HG03342 (cell line): ENCODE data around the gene MUCL1.
A peak's percentile ranks its signal among the peaks of the same experiment; 100 is the strongest.
"Not testable (repeated sequence)": the region's sequence is repeated elsewhere in the genome, so short reads cannot be mapped to it uniquely, and the experiment has no call there.

Source experiments
- ATAC-seq: cut with Tn5 transposase; IDR thresholded peaks from one replicate; pipeline ENCODE4 v1.9.1; 2021; ENCODE audit warnings: mild to moderate bottlenecking, moderate library complexity; ENCODE audit not compliant: unreplicated experiment

MUCL1 gene, protein sequence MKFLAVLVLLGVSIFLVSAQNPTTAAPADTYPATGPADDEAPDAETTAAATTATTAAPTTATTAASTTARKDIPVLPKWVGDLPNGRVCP

DNA sequence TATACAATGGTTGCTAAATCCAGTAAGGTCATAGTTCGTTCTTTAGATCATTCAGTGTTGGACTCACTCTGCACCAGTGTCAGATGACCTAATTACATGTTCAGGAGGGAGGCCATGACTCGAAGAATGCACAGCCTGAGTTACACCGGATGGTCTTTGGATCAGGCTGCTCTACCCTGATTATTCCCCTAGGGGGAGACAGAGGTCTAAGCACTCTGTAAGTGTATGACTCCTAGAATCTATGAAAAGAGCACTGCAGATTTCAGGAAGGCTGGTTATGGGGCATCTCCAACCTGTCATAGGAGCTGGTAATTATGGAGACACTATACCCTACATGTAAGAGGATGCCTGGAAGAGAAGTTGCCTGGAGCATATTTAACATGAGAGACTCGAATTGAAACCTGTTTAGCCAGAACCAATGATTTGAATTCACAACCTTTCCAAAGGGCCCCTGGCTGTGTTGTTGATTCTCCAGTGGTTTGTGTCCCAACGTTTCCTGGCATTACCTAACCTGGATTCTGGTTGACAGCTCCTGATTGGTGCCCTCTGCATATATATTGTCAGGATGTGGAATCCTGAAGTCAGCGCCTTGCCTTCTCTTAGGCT lies at the start of gene MUCL1:
Gene MUCL1 (plus strand): TSS at position 584 of the 606 bp plus-strand sequence. CDS start 67 bp downstream, outside the sequence.
- ATAC-seq = peak; percentile 97

DNA sequence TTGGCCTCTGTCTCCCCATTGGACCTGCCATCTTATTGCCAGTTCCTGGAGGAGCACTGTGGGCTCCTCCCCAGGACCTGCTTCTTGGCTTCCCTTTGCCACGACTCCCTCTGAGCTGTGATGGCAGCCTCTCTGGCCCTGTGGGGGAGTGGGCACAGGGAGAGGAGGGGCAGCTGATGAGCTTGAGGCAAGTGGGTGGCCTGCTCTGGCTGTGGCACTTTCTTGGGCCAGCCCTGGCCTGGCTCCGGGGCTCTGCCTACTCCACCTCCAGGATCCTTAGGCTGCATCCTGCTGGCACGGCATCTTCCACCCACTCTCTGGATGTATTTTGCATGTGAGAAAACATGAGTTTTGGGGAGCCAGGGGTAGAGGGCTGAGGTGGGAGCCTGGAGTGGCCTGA lies 32.6 kb upstream of the MUCL1 start:
- ATAC-seq = no peak

DNA sequence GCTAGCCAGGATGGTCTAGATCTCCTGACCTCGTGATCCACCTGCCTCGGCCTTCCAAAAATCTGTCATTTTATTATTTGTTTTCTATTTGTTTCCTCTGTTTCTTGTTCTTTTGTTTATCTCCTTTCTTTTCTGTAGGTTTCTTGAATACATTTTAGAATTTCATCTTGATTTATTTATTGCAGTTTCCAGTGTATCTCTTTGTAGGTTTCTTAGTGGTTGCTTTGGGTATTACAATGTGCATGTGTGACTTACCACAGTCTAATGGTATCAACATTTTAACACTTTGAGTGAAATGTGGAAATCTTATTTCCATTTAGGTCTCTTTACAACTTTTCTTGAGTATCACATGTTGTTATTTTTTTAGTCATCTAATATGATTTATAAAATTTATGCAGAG lies 29.9 kb upstream of the MUCL1 start:
- ATAC-seq = no peak

DNA sequence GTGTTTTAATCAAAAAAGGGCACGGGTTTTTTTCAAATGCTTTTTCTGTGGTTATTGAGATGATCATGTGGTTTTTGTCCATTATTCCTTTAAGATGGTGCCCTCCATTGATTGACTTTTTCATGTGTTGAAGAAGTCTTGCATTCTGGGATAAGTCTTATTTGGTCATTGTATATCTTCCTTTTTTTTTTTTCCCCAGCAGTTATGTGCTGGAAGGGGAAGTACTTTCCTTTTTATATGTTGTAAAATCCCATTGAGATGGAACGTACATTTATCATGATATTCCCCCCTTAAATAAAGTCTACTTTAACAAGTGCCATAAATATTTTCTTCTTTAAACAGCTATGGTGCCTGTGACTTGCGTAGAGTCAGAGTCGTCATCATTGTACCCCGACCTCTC lies 24.8 kb upstream of the MUCL1 start:
- no peak for ATAC-seq

DNA sequence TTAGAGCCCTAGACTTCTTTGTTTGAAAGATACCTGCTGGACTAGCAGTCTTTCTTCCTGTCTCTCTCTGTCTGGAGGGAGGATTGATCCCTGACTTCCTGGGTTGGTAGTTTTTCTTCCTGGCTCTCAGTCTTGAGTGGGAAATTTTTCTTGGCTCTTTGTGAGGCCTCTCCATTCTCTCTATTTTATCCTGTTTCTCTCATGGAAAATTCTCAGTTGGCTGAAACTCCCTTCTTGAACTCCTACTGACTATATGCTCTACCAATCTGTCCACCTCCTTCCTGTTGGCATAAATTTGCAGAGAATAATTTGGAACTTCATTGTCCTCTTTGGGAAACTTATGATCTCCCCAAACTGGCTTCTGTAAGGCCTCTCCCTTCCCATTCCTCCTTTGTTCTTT lies 24.1 kb upstream of the MUCL1 start:
- no peak for ATAC-seq

DNA sequence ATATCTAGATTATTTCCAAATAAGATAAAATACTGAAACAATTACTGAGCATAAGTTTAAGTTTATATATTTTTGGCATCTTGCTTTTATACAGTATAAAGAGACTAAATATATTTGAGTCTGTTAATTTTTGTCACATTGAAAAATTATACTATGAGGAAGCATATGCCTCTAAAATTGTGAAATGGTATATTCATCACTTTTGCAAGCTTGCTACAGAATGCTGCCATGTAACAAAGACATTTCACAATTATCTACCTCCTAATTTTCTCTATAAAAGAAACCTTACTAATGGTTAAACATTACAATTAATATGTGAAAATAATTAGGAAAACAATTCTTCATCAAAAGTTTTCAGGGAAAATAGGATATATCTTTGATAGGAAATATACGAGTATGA lies 22.7 kb upstream of the MUCL1 start:
- no peak for ATAC-seq

DNA sequence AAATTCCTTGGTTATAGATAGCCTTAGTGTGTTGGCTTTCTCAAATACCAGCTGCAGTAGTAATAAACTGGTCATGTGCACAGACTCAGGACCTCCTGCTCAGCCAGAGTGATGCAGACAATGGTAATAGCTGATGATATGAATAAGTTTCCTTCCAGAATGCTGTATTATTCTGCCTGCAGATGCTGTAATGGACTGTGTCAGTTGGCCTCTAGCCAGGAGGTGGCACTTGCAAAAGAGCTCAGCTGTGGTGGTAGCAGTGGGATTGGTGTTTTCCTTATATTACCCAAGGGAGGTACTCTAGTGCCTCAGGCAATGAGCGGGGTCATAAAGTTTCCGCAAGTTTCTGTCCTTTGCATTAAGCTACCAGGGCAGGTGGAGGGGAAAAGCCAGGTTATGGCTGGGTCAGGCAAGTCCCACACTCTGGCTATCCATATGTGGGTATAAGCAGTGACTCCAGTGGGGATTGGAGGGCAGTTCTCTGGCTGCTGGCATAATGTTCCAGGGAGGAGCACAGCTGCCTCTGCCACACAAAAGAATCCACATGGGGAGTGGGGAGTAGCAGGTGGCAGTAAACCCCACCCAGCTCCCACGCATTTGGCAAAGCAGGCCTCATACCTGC lies 14.0 kb upstream of the MUCL1 start:
- ATAC-seq = no peak

DNA sequence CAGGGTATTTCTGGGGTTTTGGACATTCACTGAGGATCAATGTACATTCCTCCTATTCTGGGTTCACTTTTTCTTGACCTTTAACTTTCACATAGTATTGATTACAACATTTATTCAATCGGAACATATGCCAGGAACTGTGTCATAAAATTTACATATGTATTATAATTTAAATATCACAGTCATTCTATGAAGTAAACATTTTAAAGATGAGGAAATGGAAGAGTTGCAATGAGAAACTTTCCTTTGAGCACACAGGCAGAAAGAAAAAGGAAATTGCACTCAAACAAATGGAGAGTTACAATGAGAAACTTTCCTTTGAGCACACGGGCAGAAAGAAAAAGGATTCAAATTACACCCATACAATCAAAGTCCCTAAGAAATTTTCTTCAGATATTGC lies 3.1 kb downstream of the MUCL1 start:
- no peak for ATAC-seq

DNA sequence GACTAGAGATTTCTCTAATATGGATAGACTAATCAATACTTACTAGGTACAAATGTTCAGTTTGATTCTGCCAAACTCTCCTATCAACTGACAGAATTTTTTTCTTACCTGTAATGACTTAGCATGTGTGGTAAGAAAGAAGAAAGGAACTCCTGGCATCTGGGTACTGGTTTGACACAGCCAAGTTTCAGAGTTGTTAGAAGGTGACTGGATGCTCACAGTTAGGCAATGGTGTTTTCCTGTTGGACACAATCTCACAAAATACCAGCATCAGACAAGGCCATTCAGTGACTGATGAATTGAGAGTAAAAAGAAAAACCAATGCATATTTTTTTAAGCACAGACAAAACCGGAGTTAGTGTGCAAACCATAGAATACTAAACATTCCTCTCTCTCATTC lies 4.2 kb downstream of the MUCL1 start:
- ATAC-seq = no peak

DNA sequence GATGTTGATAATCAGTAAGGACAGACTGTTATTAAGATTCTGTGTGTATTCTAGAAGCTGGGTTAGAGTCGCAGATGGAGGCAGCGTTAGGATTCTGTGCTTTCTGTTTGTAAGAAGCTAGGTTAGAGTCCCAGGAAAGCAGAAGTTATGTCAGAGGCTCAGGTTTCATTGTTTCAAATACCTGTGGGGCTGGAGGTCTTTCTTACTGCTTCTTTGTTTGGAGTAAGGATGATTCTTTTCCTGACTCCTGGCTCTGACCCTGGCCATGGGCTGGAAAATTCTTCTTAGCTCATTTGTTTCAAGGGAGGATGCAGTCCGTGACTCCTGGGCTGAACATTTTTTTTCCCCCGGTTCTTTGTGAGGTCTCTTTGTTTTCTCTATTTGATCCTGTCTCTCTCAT lies 5.2 kb downstream of the MUCL1 start:
- no peak for ATAC-seq

DNA sequence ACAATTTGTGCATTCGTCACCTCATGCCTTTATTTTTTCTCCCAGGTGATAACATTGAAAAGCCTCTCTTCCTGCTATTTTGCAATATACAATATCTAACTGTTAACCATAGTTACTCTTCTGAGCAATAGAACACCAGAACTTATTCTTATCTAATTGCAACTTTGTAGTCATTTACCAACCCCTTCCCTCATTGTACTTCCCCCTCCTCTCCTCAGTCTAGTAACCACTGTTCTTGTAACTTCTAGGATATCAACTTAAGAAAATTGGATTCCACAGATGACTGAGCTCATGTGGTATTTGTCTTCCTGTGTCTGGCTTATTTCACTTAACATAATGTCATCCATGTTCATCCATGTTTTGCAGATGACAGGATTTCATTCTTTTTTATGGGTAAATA lies 7.6 kb downstream of the MUCL1 start:
- ATAC-seq = no peak

DNA sequence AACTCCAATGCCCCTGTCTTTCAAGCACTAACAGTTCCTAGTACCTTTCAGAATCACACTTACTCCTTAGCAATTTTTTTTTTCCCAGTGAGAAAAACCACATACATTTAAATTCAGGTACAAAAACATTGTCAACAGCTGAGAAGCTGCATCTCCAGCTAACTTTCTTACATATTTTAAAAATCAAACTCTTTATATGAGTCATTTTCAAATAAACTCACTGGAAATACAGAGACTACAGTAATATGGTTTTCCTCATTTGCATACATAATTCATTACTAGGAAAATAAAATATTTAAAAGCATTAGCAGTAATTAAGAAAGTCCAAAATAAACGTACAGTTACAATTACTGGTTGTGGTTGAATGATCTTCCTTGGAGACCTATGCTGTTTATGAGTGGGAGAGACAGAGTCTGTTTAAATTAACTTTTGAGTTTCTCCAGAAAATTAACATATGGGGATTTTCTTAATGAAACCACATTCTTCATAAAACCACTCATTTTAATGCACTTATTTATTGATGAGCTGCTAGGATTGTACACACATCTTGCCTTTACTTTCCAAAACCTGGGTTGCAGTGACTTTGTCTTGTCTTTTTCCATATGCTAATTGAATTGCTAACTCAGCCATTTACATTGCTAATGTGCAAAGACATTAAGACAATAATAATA lies 9.8 kb downstream of the MUCL1 start:
- no peak for ATAC-seq

DNA sequence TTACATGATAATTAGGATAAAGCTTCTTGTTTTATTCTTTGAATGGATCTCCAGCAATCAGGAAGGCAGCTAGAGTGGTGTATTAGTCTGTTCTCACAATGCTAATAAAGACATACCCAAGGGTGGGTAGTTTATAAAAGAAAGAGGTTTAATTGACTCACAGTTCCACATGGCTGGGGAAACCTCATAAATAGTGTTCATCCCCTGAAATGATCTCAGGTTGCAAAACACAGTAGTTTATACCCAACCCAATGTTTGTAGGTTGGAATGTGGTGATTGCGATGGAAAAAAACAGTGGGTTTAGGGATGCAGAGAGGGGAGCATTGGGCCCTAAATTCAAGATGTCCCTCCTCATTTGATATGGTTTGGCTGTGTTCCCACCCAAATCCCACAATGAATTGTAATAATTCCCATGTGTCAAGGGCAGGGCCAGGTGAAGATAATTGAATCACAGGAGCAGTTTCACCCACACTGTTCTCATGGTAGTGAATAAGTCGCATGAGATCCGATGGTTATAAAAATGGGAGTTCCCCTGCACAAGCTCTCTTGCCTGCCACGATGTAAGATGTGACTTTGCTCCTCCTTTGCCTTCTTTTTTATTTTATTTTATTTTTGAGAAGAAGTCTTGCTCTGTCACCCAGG lies 11.5 kb downstream of the MUCL1 start:
- ATAC-seq = no peak

DNA sequence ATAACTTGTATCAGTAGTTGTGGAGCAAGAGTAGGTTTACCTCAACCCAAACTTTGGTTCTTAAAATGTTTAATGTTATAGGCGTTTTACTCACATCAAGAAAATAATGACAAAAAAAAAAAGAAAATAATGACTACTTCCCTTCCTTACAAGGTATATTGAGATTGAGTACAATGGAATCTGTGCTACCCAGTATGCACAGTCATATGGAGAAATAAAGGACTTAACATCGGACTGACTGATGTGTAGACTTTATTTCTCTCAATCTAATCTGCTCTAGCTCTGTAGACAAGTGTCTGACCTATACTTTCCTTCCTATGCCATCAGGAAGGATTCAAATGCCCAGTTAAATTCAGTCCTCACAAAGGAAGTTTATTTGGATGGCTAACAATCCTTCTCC lies 14.4 kb downstream of the MUCL1 start:
- no peak for ATAC-seq

DNA sequence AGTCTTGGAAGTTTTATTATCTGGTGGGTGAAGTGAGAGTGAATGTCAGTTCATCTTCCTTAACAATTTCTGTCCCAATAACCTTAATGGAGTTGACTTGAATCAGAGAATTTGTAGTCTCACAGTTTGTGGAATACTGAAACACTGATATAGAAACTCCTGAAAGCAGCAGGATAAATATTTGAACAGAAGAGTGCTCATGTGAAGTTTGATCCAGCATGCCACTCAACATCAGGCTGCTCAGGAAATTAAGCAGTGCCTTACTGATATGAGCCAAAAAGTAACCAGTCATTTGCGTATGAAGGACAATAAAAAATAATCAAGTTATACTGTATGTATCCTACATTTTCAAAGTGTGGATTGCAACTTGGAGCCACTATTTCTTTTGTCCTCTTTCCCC lies 15.7 kb downstream of the MUCL1 start:
- ATAC-seq = no peak

DNA sequence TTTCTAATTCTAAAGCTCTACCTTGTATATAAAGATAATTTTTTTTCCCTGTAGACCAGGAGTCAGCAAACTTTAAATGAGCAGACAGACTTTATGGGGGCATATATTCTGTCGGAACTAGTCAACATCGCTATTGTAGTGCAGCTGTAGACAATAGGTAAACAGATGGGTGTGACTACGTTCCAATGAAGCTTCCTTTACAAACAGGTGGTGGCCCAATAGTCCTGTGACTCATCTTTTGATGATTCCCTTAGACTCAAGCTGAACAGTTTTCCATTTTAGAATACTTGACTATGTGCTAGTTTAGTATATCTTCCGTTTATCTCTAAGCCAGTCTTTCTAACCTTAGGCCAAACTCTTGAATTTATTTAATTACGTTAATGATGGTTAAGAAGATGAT lies 16.3 kb downstream of the MUCL1 start:
- ATAC-seq = no peak

DNA sequence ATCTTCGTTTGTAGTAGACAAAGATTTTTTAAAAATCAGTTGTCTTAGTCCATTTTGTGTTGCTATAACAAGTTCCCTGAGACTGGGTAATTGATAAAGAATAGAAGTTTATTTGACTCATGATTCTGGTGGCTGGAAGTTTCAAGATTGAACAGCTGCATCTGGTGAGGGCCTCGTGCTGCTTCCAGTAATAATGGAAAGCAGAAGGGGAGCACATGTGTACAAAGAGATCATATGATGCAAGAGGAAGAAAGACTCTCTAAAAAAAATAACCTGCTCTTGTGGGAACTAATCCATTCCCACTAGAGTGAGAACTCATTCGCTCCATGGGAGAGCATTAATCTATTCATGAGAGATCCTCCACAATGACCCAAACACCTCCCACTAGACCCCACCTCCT lies 24.8 kb downstream of the MUCL1 start:
- ATAC-seq = no peak

DNA sequence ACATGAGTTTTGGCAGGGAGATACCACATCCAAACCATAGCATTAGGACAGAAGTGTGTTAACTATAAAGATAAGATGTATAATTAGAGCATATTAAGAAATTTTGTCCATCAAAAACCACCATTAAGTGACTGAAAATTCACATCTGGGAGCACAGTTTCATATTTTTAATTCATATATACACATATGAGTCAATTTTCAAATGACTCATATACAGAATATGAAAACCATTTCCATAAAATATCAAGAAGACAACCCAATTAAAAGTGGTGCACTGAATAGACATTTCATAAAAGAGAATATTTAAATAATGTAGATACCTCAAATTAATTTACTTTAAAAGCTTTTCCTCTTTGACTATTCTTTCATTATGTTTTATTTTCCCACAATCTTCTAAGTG lies 25.3 kb downstream of the MUCL1 start:
- ATAC-seq = no peak

DNA sequence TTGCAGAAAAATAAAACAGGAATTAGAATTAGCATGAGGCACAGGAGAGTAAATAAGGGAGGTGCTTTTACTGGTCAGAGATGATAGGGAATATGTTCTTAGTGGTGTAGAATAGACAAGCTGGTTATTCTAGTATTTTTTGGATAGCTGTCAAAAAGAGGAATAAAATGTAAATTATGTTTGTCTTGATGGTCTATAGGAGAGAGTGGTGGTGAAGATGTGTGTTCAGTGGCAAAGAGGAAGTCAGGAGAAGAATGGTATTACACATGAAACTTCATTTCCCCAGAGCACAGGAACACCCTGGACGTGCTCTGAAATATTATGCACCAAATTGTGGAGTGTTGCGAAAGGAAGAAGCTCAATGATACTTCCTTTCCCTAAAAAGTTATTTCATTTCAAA lies 27.8 kb downstream of the MUCL1 start:
- ATAC-seq = no peak

DNA sequence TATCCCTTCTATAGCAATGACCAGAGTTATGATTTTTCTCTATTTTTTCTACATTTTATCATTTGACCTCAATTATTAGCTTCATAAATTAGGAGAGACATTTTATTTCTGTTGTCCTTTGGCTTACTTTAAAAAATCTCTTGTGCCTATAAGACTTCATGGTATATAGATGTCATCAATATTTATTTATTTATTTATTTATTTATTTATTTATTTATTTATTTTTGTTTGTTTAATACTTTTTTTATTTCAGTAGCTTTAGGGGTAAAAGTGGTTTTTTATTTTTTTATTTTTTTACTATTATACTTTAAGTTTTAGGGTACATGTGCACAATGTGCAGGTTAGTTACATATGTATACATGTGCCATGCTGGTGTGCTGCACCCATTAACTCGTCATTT lies 28.3 kb downstream of the MUCL1 start:
- ATAC-seq = not testable (repeated sequence)

DNA sequence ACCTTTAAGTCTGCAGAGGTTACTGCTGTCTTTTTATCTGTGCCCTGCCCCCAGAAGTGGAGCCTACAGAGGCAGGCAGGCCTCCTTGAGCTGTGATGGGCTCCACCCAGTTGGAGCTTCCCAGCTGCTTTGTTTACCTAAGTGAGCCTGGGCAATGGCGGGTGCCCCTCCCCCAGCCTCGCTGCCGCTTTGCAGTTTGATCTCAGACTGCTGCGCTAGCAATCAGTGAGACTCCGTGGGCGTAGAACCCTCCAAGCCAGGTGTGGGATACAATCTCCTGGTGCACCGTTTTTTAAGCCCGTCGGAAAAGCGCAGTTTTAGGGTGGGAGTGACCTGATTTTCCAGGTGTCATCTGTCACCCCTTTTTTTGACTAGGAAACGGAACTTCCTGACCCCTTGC lies 34.1 kb downstream of the MUCL1 start:
- ATAC-seq = not testable (repeated sequence)

DNA sequence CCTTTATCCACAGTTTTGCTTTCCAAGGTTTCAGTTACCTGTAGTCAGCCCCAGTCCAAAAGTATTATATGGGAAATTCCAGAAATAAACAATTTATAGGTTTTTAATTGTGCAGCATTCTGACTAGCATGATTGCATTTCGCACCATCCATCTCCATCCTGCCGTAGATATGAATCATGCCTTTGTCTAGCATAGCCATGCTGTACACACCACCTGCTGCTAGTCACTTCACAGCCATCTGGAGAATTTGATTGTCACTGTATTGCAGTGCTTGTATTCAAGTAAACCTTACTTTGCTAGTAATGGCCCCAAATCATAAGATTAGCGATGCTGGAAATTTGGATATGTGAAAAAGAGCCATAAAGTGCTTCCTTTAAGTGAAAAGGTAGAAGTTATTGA lies 36.0 kb downstream of the MUCL1 start:
- no peak for ATAC-seq
